ENCODE results near the gene PCCA. TPM values are rescaled to one million over a fixed set of nuclear protein-coding genes. Genes with fewer than 3 reads are reported as not detected.
A peak's percentile ranks its signal among the peaks of the same experiment; 100 is the strongest.
"Not testable (repeated sequence)": the region's sequence is repeated elsewhere in the genome, so short reads cannot be mapped to it uniquely, and the experiment has no call there.

PCCA gene
- polyA plus RNA-seq, 3 donors: 49.4 to 64.3 (median 54.2) TPM

DNA sequence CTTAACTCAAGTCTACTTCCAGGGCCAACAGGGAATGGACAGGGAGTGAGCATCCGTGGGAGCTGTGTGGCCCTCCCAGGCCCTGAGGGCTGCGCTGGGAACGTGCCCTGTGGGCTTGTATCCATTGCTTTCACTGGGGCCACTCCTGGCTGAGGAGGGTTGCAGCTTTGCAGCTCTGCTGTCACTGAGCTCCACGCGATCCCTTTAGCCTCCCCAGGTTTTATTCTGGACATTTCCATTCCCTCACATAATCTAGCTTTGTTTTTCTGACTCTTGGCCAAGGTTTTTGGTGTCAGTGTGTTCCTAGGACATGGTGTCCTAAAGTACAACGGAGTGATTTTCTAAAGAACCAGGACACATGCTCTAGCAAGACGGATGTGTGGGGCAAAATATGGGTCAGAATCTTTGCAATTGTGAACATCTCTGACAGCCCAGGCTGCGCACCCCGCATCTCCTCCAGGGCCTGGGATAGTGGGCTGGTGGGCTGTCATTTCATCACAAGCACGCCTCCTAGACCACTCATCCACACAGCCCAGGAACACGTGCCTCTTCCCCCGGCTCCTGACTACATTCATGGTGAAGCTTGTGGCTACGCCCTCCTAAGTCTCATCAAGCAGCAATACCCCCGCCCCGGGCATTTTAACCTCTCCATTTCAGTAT lies 471.7 kb downstream of the PCCA start:
- DNase-seq (ENCODE audit: extremely low read depth in 1 of 11, low read depth in 9 of 11, low spot score in 4 of 11): no peak

DNA sequence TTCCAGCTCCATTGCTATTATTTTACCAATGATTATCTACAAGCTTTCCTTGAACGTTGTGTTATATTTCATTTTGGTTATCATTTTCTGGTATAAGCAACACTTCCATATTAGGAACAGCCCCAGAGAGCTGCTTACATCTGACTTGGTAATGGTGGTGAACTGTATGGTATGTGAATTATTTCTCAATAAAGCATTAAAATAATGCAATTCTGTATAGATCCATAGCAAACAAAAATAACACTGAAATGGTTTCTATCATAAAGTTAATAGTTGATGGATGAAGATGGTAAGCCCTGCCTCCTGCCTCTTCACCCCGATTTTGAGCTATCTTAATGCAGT lies 472.2 kb downstream of the PCCA start:
- no peak for DNase-seq (ENCODE audit: extremely low read depth in 1 of 11, low read depth in 9 of 11, low spot score in 4 of 11)

DNA sequence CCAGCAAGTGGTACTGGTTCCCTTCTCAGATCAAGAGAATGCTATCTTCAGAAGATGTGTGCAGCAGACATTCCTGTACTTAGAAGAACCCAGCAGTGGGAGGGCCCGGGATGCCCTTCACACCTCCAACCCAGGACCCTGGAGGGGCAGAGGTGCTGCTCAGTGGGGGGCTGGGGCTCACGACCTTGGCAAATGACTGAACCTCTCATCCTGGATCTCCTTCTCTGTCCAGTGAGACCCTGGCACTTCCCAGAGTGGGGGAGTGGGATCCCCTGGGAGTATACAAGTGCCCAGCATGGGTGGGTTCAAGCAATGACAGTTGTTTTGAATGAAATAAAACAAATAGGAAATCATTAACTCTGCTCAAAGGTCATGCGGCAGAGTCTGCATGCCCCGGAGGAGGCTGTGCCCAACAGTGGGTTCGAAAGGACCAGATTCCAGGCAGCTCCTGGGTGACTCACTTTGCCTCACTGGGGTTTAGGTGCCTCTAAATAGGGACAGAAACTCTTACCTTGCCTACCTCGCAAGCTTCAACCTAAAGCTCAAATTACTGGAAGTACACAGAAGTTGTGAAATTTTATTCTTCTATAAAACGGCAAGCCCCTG lies 472.8 kb downstream of the PCCA start:
- DNase-seq (ENCODE audit: extremely low read depth in 1 of 11, low read depth in 9 of 11, low spot score in 4 of 11): no peak

DNA sequence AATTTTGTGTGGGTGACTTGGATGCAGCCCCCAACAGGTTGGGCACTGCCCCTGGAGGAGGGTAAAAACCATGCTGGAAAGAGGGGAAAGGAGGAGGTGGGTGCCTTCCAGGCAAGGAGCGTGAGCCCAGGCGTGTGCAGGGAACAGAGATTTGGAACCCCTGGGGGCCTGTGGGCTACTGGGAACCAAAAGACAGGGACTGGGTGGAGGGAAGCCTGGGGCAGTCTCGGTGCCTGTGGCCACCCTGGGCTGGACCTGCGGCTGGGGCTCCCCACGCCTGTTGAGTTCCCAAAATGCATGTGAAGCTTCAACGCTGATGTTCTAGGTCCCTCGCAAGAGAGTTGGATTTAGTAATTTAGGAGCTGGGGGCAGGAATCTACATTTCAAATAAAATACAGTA lies 474.9 kb downstream of the PCCA start:
- no peak for DNase-seq (ENCODE audit: extremely low read depth in 1 of 11, low read depth in 9 of 11, low spot score in 4 of 11)

DNA sequence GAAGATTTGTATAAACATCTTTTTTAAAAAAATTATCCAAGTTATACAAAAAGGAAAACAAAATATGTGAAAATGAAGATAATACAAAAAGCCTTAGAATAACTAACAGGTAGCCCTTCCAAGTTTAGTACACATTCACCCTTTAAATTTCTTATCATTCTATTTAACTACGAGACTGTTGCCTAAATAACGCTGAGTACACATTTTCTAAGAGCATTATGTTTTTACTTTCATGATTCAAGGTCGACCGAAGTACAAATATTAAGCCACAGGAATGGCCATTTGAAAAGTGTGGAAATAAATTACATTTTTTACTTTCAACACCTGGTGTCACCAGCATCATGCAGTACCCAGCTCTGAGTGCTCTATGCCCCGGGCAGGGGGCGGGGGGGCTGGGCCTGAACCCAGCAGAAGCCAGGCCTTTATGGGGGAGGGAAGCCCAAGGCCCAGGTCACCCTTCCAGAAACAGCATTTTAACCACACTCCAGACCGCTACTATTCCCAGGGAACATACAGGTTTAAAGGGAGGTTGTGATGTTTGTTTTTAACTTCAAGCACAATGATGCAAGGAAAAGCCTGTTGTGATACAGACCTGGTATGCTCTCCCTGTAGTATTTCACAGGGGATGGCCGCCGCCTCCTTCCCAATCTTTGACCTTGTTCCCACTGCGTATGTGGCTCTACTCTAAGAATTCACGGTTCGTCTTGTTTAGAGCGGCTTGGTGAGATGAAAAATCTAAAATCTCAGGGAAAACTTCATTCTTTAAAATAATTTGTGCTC lies 475.7 kb downstream of the PCCA start:
- no peak for DNase-seq (ENCODE audit: extremely low read depth in 1 of 11, low read depth in 9 of 11, low spot score in 4 of 11)

DNA sequence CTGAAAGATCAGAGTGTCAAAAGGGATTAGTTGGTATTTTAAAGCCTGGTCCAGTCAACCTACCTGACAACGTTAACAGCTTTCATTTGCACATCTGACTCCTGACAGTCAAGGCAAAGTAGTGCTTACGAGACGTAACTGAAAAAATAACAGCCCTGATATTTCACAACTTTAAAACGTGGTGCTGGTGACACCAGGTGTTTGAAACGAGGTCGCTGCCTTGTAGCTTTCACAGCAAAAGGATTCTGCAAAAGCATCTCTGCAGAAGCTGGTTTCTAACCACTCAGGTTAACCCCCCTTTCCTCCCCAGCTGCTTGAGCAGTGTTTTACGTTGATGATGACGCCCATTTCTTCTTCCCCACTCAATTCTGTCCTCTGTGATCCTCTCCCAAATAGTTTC lies 476.4 kb downstream of the PCCA start:
- DNase-seq (ENCODE audit: extremely low read depth in 1 of 11, low read depth in 9 of 11, low spot score in 4 of 11): no peak

DNA sequence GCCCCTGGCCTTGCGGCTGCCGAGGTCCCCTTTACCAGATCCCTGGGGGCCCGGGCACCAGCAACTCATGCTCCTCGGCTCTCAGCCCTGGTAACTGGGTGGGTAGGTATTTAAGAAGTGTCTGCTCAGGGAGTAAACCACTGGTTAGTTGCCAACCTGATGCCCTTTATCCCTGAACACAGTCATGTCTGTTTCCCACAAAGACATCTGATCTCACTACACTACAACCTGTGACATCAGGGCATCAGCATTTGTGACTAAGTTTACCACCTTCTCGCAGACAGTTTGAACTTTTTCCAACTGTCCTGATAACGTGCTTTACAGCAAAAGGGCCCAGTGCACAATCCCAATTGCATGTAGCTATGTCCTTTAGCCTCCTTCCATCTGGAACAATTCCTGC lies 477.6 kb downstream of the PCCA start:
- DNase-seq (ENCODE audit: extremely low read depth in 1 of 11, low read depth in 9 of 11, low spot score in 4 of 11): no peak

DNA sequence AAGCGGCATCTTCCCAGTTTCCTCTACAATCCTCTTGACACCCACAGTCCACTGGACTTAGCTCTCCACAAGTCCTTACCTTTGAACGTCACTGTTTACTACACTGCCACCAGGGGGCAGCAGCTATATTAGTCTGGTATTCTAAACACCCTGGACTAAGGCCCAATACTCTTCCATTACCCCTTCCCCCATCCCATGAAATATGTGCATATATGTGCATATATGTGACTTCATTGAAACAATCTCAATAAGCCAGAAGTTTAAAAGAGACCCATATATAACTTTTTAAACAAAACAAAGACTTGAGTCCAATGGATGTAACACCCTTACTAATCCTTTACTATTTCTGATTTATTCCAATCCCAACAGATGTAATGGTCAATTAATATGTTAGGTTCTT lies 484.2 kb downstream of the PCCA start:
- peak in 6 of 11 donors; percentile 20 to 36 (median 27) for DNase-seq (ENCODE audit: extremely low read depth in 1 of 11, low read depth in 9 of 11, low spot score in 4 of 11)

DNA sequence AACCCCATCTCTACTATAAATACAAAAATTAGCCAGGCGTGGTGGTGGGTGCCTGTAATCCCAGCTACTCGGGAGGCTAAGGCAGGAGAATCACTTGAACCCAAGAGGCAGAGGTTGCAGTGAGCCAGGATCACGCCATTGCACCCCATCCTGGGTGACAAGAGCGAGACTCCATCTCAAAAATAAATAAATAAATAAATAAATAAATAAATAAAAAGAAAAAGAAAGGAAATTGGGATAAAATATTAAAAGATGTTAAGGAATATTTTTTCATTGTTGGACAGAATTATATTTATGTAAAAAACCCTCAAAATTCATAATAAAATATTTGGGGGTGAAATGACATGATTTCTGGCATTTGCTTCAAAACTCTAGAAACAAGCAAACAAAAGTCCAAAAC lies 488.3 kb downstream of the PCCA start:
- DNase-seq (ENCODE audit: extremely low read depth in 1 of 11, low read depth in 9 of 11, low spot score in 4 of 11): not testable (repeated sequence)

Other genes with a start within 250 kb of the PCCA start
- gene ZIC5, start 117.3 kb upstream of the PCCA start, polyA plus RNA-seq (ENCODE audit: insufficient read length in 3 of 3): under 1 TPM; 0.01 to 0.09 (median 0.05) TPM
- under 1 TPM; 0.18 to 0.31 (median 0.19) TPM for gene ZIC2, start 107.3 kb upstream of the PCCA start, polyA plus RNA-seq (ENCODE audit: insufficient read length in 3 of 3)